AG04450 (cell line): ENCODE measurements around the gene DCLK1. TPM values are rescaled to one million over a fixed set of nuclear protein-coding genes. Genes with fewer than 3 reads are reported as not detected.

ENCODE experiments used
- CTCF ChIA-PET: fragments of 300-600, 350-600 bp; formaldehyde crosslinking; extraction: SDS; loops from one replicate; lab custom pipeline; 2022; ENCODE audit warnings: antibody characterized with exemption, inconsistent platforms; lab: Charles Lee
- POLR2A ChIA-PET: fragments of 350-600 bp; formaldehyde crosslinking; extraction: SDS; loops from one replicate; lab custom pipeline; 2021; ENCODE audit warnings: antibody characterized with exemption, inconsistent platforms; lab: Yijun Ruan, JAX
- DNase-seq: peaks from one replicate; pipeline ENCODE4 v3.0.0-alpha.2; 2011; ENCODE audit warnings: low read depth, low spot score
- H3K27ac ChIP-seq: one replicate; pipeline ENCODE4 v1.5.1; 2012; ENCODE audit warnings: low read depth, low read length, control low read depth
- H3K27me3 ChIP-seq: one replicate; pipeline ENCODE4 v1.6.0; 2012; ENCODE audit warnings: low read length; ENCODE audit not compliant: control insufficient read depth, insufficient read depth
- H3K4me3 ChIP-seq: 2 replicates; pipeline ENCODE4 v1.5.1; 2011; ENCODE audit warnings: mild to moderate bottlenecking, low read depth, low read length, control low read depth
- H3K9me3 ChIP-seq: 2 replicates; pipeline ENCODE4 v1.5.1; 2012; ENCODE audit warnings: low read length; ENCODE audit not compliant: control insufficient read depth, insufficient read depth
- CTCF ChIP-seq: IDR thresholded peaks from 2 replicates; pipeline ENCODE4 v1.5.1; 2011; ENCODE audit warnings: low read depth, low read length, control low read depth, inconsistent platforms
- polyA plus RNA-seq: library from polyadenylated mRNA; depleted of rRNA; stranded (reverse); fragments of >200 nt; gene quantifications from 2 replicates; pipeline ENCODE4 v1.2.3, GENCODE V29; 2011

DCLK1 gene
- polyA plus RNA-seq, 1 experiment, result not detected

GRCh38 chr13:35792911-35793310, 338.3 kb downstream of the DCLK1 start:
- Histone ChIP-seq H3K27me3 (no peaks in the 10 kb centered on the region), H3K27ac (no peak overlapping the region), H3K9me3 (no peaks in the 10 kb centered on the region), H3K4me3 (no peak overlapping the region)
- ChIA-PET CTCF (interaction anchor here (0.9 to 2.3 kb wide), 4 partner anchors 10 to 490 kb away, joined by 3 to 8 read pairs (median 5); no protein-coding TSS in a partner anchor), POLR2A (no interaction called here)
- DNase-seq, result no peak
- no peak for TF ChIP-seq CTCF

- no peaks in the 10 kb centered on the region for H3K9me3 ChIP-seq
- H3K27ac ChIP-seq, result no peak overlapping the region
- H3K27me3 ChIP-seq, result no peaks in the 10 kb centered on the region
- no peak for TF ChIP-seq CTCF
- POLR2A ChIA-PET, result no interaction called here
- no peak overlapping the region for H3K4me3 ChIP-seq
- DNase-seq, result no peak
- CTCF ChIA-PET, result interaction anchor here (1.2 to 2.3 kb wide), 3 partner anchors 11 to 161 kb away, joined by 3 to 8 read pairs (median 7); no protein-coding TSS in a partner anchor
These were observed 339.2 kb downstream of the DCLK1 start for GRCh38 chr13:35792021-35792420.

- CTCF ChIA-PET, result interaction anchor here (1.3 to 2.3 kb wide), 2 partner anchors 69 to 160 kb away, joined by 3 to 8 read pairs; no protein-coding TSS in a partner anchor
- no peaks in the 10 kb centered on the region for H3K27me3 ChIP-seq
These were observed 339.9 kb downstream of the DCLK1 start for GRCh38 chr13:35791184-35791851.

GRCh38 chr13:35789335-35790165, 341.6 kb downstream of the DCLK1 start:
- no peak overlapping the region for H3K4me3 ChIP-seq
- DNase-seq, result no peak
- ChIA-PET POLR2A (interaction anchor here (0.6 kb wide), 1 partner anchor 66 kb away, joined by 3 read pairs; no protein-coding TSS in a partner anchor), CTCF (interaction anchor here (0.6 to 4.2 kb wide), 38 partner anchors 9 to 626 kb away, joined by 3 to 83 read pairs (median 4); no protein-coding TSS in a partner anchor)
- H3K27me3 ChIP-seq, result no peaks in the 10 kb centered on the region
- no peak overlapping the region for H3K27ac ChIP-seq
- H3K9me3 ChIP-seq, result no peaks in the 10 kb centered on the region
- TF ChIP-seq CTCF, result peak; percentile 69

More at GRCh38 chr13:35791184-35791851, 339.9 kb downstream of the DCLK1 start:
- Histone ChIP-seq H3K27ac (no peak overlapping the region), H3K4me3 (no peak overlapping the region), H3K9me3 (no peaks in the 10 kb centered on the region)
- no peak for TF ChIP-seq CTCF
- POLR2A ChIA-PET, result no interaction called here
- DNase-seq, result no peak
